Smooth muscle cell (in vitro differentiated cells): Measurements from ENCODE around the gene RPP40. TPM values are rescaled to one million over a fixed set of nuclear protein-coding genes. Genes with fewer than 3 reads are reported as not detected.
"Not testable (repeated sequence)": the region's sequence is repeated elsewhere in the genome, so short reads cannot be mapped to it uniquely, and the experiment has no call there.

Experiments used
- DNase-seq: peaks from one replicate; lab custom pipeline; 2025; ENCODE audit not compliant: unreplicated experiment; lab: John Stamatoyannopoulos, UW
- H2AFZ ChIP-seq: fragments of 200-600 bp; sonication (generic); 2 replicates; pipeline ENCODE4 v1.6.0; 2016; ENCODE audit warnings: antibody characterized with exemption, low read depth, mild to moderate bottlenecking
- H3F3A ChIP-seq: fragments of 200-600 bp; sonication (generic); 2 replicates; pipeline ENCODE4 v1.6.0; 2017; ENCODE audit warnings: antibody characterized with exemption, low read depth
- H3K27ac ChIP-seq: fragments of 200-600 bp; sonication (generic); 2 replicates; pipeline ENCODE4 v1.5.1; 2016; ENCODE audit warnings: low read depth, mild to moderate bottlenecking
- H3K27me3 ChIP-seq: fragments of 200-600 bp; sonication (generic); 2 replicates; pipeline ENCODE4 v1.6.1; 2016; ENCODE audit warnings: low read depth, mild to moderate bottlenecking
- H3K36me3 ChIP-seq: fragments of 200-600 bp; sonication (generic); 2 replicates; pipeline ENCODE4 v1.5.1; 2016; ENCODE audit warnings: low read depth
- H3K4me1 ChIP-seq: fragments of 200-600 bp; sonication (generic); 2 replicates; pipeline ENCODE4 v1.5.1; 2016; ENCODE audit warnings: low read depth
- H3K4me2 ChIP-seq: fragments of 200-600 bp; sonication (generic); 2 replicates; pipeline ENCODE4 v1.6.0; 2016; ENCODE audit warnings: mild to moderate bottlenecking
- H3K4me3 ChIP-seq: fragments of 200-600 bp; sonication (generic); 2 replicates; pipeline ENCODE4 v1.5.1; 2016; ENCODE audit warnings: mild to moderate bottlenecking
- H3K79me2 ChIP-seq: fragments of 200-600 bp; sonication (generic); 2 replicates; pipeline ENCODE4 v1.6.0; 2016; ENCODE audit warnings: low read depth, mild to moderate bottlenecking
- H3K9ac ChIP-seq: fragments of 200-600 bp; sonication (generic); 2 replicates; pipeline ENCODE4 v1.6.0; 2016; ENCODE audit warnings: low read depth
- H3K9me3 ChIP-seq: fragments of 200-600 bp; sonication (generic); replicated peaks from 2 replicates; pipeline ENCODE4 v1.5.1; 2016; ENCODE audit warnings: low read depth
- H4K20me1 ChIP-seq: fragments of 200-600 bp; sonication (generic); 2 replicates; pipeline ENCODE4 v1.6.0; 2016; ENCODE audit warnings: low read depth
- WGBS: methylation state at CpG from one replicate; pipeline ENCODE4 v1.1.7; 2016; ENCODE audit warnings: low lambda C conversion rate; 5-methylcytosine and 5-hydroxymethylcytosine counted together
- polyA plus RNA-seq: library from polyadenylated mRNA; unstranded; fragments of >200 nt; fragmentation: Nextera tagmentation; extraction: Ambion mirVana; gene quantifications from 2 replicates; pipeline ENCODE4 v1.2.1, GENCODE V29; 2016
- total RNA-seq: library from RNA; depleted of rRNA; stranded (reverse); fragments of >200 nt; gene quantifications from 2 replicates; pipeline ENCODE4 v1.2.3, GENCODE V29; 2014
- TF ChIP-seq, protein P1 (sequence below): fragments of 200-600 bp; sonication (generic); IDR thresholded peaks from 2 replicates; pipeline ENCODE4 v1.5.1; 2017; ENCODE audit warnings: borderline replicate concordance, mild to moderate bottlenecking, antibody characterized with exemption; ENCODE audit not compliant: insufficient read depth, poor library complexity, severe bottlenecking

Gene RPP40
- total and polyA plus RNA-seq, 2 experiments from 2014 or later = 6.7 to 7.7 TPM

GRCh38 chr6:5041955-5042354 is 38.1 kb upstream of the RPP40 start:
- no peak for DNase-seq
- 47% methylated on average over 2 of the region's 2 CpGs for WGBS
- H3K4me2 ChIP-seq = no peak overlapping the region

GRCh38 chr6:5036269-5036668 is 32.4 kb upstream of the RPP40 start:
- Histone ChIP-seq H2AFZ (no peak overlapping the region), H3K9ac (no peak overlapping the region), H3K27me3 (no peaks in the 10 kb centered on the region), H3F3A (no peaks in the 10 kb centered on the region), H3K4me2 (no peak overlapping the region), H3K4me1 (peaks cover 4% of the 10 kb centered on the region), H3K27ac (no peak overlapping the region), H3K9me3 (no peaks in the 10 kb centered on the region), H4K20me1 (no peaks in the 10 kb centered on the region), H3K4me3 (no peak overlapping the region), H3K79me2 (no peaks in the 10 kb centered on the region), H3K36me3 (no peaks in the 10 kb centered on the region)
- DNase-seq = peak; percentile 13
- 25% methylated on average over 8 of the region's 8 CpGs for WGBS
- TF ChIP-seq, protein P1, sequence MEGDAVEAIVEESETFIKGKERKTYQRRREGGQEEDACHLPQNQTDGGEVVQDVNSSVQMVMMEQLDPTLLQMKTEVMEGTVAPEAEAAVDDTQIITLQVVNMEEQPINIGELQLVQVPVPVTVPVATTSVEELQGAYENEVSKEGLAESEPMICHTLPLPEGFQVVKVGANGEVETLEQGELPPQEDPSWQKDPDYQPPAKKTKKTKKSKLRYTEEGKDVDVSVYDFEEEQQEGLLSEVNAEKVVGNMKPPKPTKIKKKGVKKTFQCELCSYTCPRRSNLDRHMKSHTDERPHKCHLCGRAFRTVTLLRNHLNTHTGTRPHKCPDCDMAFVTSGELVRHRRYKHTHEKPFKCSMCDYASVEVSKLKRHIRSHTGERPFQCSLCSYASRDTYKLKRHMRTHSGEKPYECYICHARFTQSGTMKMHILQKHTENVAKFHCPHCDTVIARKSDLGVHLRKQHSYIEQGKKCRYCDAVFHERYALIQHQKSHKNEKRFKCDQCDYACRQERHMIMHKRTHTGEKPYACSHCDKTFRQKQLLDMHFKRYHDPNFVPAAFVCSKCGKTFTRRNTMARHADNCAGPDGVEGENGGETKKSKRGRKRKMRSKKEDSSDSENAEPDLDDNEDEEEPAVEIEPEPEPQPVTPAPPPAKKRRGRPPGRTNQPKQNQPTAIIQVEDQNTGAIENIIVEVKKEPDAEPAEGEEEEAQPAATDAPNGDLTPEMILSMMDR = no peak

More at GRCh38 chr6:5041955-5042354, 38.1 kb upstream of the RPP40 start:
- Histone ChIP-seq H3K9me3 (no peaks in the 10 kb centered on the region), H3K79me2 (no peaks in the 10 kb centered on the region), H3K4me1 (no peaks in the 10 kb centered on the region), H3K36me3 (no peaks in the 10 kb centered on the region), H3K27me3 (no peaks in the 10 kb centered on the region), H3F3A (no peaks in the 10 kb centered on the region), H3K27ac (no peak overlapping the region), H3K9ac (no peak overlapping the region), H4K20me1 (no peaks in the 10 kb centered on the region), H2AFZ (no peak overlapping the region), H3K4me3 (no peak overlapping the region)
- TF ChIP-seq, protein P1 = no peak

- WGBS = 65% methylated on average over 7 of the region's 7 CpGs
- no peak for DNase-seq
These were observed 30.9 kb upstream of the RPP40 start for GRCh38 chr6:5034736-5035135.

DNA sequence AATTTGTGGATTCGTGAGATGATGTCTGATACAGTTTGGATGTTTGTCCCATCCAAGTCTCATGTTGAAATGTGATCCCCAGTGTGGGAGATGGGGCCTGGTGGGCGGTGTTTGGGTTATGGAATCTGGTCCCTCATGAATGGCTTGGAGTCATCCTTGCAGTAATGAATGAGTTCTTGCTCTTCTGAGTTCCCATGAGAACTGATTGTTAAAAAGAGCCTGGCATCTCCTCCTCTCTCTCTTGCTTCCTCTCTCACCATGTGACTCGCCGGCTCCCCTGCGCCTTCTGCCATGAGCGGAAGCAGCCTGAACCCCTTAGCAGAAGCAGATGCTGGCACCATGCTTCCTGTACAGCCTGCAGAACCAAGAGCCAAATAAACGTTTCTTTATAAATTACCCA is 30.5 kb upstream of the RPP40 start:
- Histone ChIP-seq H3K9me3 (no peaks in the 10 kb centered on the region), H2AFZ (no peak overlapping the region), H3F3A (no peaks in the 10 kb centered on the region), H3K9ac (no peak overlapping the region), H3K27me3 (no peaks in the 10 kb centered on the region), H3K36me3 (no peaks in the 10 kb centered on the region), H4K20me1 (no peaks in the 10 kb centered on the region), H3K27ac (no peak overlapping the region), H3K4me2 (no peak overlapping the region), H3K4me1 (peaks cover 4% of the 10 kb centered on the region), H3K79me2 (no peaks in the 10 kb centered on the region), H3K4me3 (no peak overlapping the region)
- no peak for DNase-seq
- 85% methylated on average over 7 of the region's 7 CpGs for WGBS
- TF ChIP-seq, protein P1 = no peak

More at GRCh38 chr6:5034736-5035135, 30.9 kb upstream of the RPP40 start:
- no peaks in the 10 kb centered on the region for H3K36me3 ChIP-seq
- no peaks in the 10 kb centered on the region for H3K79me2 ChIP-seq
- H3K4me3 ChIP-seq = no peak overlapping the region
- H3K27me3 ChIP-seq = no peaks in the 10 kb centered on the region
- H3K9ac ChIP-seq = no peak overlapping the region
- no peaks in the 10 kb centered on the region for H3K9me3 ChIP-seq
- TF ChIP-seq, protein P1 = no peak
- H2AFZ ChIP-seq = no peak overlapping the region
- H3K4me2 ChIP-seq = no peak overlapping the region
- no peaks in the 10 kb centered on the region for H3F3A ChIP-seq
- H4K20me1 ChIP-seq = no peaks in the 10 kb centered on the region
- H3K27ac ChIP-seq = peak overlapping the region; percentile 31
- peaks cover 4% of the 10 kb centered on the region for H3K4me1 ChIP-seq

GRCh38 chr6:5033214-5033904 is 29.5 kb upstream of the RPP40 start:
- not testable (repeated sequence) for H3K9me3 ChIP-seq, H3K36me3 ChIP-seq, H3K79me2 ChIP-seq, DNase-seq, H3K4me2 ChIP-seq, H3F3A ChIP-seq, H3K27me3 ChIP-seq, H4K20me1 ChIP-seq, H3K27ac ChIP-seq, H3K9ac ChIP-seq, H3K4me1 ChIP-seq, H3K4me3 ChIP-seq, H2AFZ ChIP-seq
- WGBS = 83% methylated on average over 11 of the region's 14 CpGs
